Effector memory CD4-positive, alpha-beta T cell (primary cell): ENCODE data around the gene AKT2.

Experiments used
- DNase-seq, 3 donors: peaks; one replicate each; pipeline ENCODE4 v3.0.0-alpha.2; 2020
- H3K27ac ChIP-seq: 2 replicates; pipeline ENCODE4 v1.7.0; 2013; ENCODE audit warnings: mild to moderate bottlenecking, low read length, moderate library complexity; ENCODE audit not compliant: insufficient read depth, poor library complexity, severe bottlenecking
- H3K27me3 ChIP-seq: replicated peaks from 2 replicates; pipeline ENCODE4 v1.7.0; 2013; ENCODE audit warnings: mild to moderate bottlenecking, low read length; ENCODE audit not compliant: insufficient read depth, control insufficient read depth, poor library complexity, severe bottlenecking
- H3K36me3 ChIP-seq: 2 replicates; pipeline ENCODE4 v1.7.0; 2013; ENCODE audit warnings: mild to moderate bottlenecking, low read length, moderate library complexity; ENCODE audit not compliant: control insufficient read depth, insufficient read depth
- H3K4me1 ChIP-seq: 2 replicates; pipeline ENCODE4 v1.7.0; 2013; ENCODE audit warnings: low read length, mild to moderate bottlenecking; ENCODE audit not compliant: control insufficient read depth, insufficient read depth, poor library complexity, severe bottlenecking
- H3K4me3 ChIP-seq: 2 replicates; pipeline ENCODE4 v1.7.0; 2013; ENCODE audit warnings: low read length, low read depth, mild to moderate bottlenecking; ENCODE audit not compliant: insufficient read depth, poor library complexity, severe bottlenecking
- H3K9me3 ChIP-seq: 2 replicates; pipeline ENCODE4 v1.7.0; 2013; ENCODE audit warnings: mild to moderate bottlenecking, low read length, moderate library complexity; ENCODE audit not compliant: control insufficient read depth

AKT2 gene

DNA sequence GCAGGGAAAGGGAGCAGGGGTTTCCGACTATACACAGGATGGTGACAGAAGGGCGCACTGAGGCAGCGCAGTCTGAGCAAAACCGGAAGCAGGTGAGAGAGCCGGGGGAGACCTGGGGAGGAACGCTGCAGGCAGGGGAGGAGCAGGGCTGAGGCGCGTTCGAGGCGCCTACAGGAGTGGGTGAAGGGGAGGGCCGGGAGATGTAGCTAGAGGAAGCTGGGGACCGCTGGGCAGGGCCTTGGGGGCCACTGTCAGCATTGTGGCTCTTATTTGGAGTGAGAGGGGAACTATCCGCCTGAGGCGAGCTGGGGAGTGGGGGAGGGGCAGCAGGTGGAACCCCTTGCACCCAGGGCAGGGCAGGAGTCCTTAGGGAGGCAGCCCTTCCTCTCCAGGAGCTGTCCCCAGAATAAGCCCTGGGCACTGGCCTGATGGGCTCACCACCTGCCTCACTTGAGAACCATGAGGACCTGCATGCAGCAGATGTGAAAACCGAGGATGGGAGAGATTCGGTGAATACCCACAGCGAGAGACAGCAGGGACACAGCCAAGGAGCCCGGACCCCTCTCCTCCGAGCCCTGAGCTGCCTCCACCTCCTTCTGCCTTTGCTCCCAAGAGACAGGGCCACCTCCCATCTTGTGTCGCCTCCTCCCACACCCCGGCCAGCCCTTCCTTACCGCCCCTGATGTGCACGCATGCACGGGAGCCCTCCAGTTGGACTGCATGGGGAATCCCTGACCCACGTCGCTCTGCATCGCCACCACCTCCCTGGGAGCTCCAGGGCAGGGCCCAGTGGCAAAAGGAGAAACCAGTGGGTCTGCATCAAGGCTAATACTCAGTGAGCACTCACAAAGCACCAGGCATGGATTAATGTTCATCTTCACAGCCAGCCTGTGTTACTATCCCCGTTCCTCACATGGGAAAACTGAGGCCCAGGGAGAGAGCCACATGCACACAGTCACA is 10.3 kb downstream of the AKT2 start:
- Histone ChIP-seq H3K27me3 (no peaks in the 10 kb centered on the region), H3K4me1 (peaks cover 11% of the 10 kb centered on the region), H3K27ac (no peak overlapping the region), H3K36me3 (peaks cover 8% of the 10 kb centered on the region), H3K9me3 (no peaks in the 10 kb centered on the region), H3K4me3 (no peak overlapping the region)
- DNase-seq, result no peak

DNA sequence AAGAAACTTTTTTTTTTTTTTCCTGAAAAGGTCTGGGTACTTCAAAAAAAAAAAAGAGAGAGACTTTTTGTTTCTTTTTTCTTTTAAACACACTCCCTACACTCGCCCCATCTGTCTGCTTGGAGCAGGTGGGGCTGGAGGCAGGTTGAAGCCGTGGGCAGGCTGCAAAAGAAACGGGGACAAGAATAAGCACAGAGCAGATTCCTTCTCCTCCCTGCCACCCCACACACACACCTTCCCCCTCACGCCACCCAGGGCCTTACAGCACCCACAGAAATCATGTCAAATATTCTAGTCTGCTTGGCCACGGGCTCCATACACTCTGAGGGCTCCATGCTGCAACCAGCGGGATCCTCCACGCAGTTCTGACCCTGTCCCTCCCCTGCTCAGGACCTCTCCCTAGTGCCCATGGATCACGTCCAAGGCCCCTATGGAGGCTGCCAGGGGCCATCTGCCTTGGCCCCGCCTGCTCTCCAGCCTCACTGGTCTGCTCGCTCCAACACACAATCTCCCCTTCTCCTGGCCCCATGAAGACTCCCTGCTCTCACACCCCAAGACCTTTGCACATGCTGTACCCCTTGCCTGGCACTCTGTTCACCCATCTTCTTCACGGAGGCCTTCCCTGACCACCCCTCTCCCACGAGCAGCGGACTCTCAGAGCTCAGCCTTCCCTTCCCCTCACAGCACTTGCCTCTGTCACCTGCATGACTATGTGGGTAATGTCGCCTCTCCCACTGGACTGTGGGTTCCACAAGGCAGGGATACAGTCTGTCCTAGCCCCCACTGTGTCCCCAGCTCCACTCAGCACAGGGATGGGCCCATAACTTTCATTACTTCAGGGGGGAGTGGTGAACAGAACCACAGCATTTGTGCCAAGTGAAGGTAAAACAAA is 11.4 kb downstream of the AKT2 start:
- Histone ChIP-seq H3K9me3 (no peaks in the 10 kb centered on the region), H3K27me3 (no peaks in the 10 kb centered on the region), H3K4me3 (no peak overlapping the region), H3K36me3 (peaks cover 6% of the 10 kb centered on the region), H3K27ac (no peak overlapping the region), H3K4me1 (peaks cover 9% of the 10 kb centered on the region)
- no peak for DNase-seq

DNA sequence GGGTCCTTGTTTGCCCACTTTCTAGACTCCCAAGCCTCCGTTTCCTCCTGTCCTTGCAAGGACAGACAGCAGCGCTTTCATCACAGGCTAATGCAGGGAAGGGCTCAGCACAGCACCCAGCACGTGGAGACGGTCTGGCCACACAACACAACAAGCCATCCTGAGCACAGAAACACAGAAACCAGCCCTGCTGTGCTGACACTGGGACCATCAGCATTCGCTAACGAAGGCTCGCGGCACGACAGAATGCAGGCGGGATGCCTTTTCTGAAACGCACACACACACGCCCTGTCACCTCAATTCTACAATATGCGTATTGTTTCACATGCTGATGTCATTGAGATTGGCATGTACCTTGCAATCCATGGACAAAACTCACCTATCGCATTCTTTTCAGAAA is 12.9 kb downstream of the AKT2 start:
- Histone ChIP-seq H3K27me3 (no peaks in the 10 kb centered on the region), H3K9me3 (no peaks in the 10 kb centered on the region), H3K4me1 (peaks cover 9% of the 10 kb centered on the region), H3K27ac (no peak overlapping the region), H3K36me3 (peaks cover 6% of the 10 kb centered on the region), H3K4me3 (no peak overlapping the region)
- no peak for DNase-seq

DNA sequence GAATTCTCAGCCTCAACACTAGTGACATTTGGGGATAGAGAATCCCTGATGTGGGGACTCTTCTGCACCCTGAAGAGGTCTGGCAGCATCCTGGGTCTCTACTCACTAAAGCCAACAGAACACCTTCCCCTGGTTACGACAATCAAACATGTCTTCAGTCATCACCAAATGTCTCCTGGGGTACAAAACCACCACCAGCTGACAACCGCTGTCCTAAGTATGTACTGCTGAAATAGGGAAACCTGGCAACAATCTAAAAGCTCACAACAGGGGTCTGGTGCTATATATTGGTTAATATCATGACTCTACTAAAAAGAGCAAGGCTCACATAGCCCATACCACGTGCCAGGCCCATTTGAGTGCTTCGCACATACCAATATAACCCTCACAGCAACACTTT is 13.4 kb downstream of the AKT2 start:
- no peak overlapping the region for H3K4me3 ChIP-seq
- no peak for DNase-seq
- no peaks in the 10 kb centered on the region for H3K27me3 ChIP-seq
- H3K4me1 ChIP-seq, result peaks cover 9% of the 10 kb centered on the region
- no peak overlapping the region for H3K27ac ChIP-seq
- no peaks in the 10 kb centered on the region for H3K9me3 ChIP-seq
- peaks cover 6% of the 10 kb centered on the region for H3K36me3 ChIP-seq

DNA sequence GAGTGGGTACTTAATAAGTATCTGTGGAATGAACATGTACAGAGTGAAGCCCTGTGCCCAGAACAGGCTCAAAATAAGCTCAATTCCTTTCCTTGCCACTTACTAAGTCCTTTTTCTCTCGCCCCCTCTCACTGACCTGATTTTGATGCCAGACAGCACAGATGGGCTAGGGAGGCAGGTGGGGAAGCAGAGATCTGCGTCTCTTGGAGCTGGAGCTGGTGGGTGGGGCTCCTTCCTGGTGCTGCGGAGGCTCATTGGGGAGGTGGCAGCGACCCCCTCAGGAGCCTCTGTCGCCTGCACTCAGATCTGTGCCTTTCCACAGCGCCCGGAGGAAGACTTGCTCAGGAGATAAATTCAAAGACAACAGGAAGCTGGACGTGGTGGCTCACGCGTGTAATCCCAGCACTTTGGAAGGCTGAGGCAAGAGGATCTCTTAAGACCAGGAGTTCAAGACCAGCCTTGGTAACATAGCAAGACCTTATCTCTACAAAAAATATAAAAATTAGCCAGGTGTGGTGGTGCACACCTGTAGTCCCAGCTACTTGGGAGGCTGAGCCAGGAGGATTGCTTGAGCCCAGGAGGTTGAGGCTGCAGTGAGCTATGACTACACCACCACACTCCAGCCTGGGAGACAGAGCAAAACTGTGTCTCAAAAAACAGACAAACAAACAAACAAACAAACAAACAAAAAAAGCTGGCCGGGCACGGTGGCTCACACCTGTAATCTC is 14.6 kb downstream of the AKT2 start:
- DNase-seq, result no peak
- H3K4me1 ChIP-seq, result peaks cover 9% of the 10 kb centered on the region
- H3K9me3 ChIP-seq, result no peaks in the 10 kb centered on the region
- H3K27ac ChIP-seq, result no peak overlapping the region
- no peak overlapping the region for H3K4me3 ChIP-seq
- no peaks in the 10 kb centered on the region for H3K27me3 ChIP-seq
- H3K36me3 ChIP-seq, result peaks cover 6% of the 10 kb centered on the region

DNA sequence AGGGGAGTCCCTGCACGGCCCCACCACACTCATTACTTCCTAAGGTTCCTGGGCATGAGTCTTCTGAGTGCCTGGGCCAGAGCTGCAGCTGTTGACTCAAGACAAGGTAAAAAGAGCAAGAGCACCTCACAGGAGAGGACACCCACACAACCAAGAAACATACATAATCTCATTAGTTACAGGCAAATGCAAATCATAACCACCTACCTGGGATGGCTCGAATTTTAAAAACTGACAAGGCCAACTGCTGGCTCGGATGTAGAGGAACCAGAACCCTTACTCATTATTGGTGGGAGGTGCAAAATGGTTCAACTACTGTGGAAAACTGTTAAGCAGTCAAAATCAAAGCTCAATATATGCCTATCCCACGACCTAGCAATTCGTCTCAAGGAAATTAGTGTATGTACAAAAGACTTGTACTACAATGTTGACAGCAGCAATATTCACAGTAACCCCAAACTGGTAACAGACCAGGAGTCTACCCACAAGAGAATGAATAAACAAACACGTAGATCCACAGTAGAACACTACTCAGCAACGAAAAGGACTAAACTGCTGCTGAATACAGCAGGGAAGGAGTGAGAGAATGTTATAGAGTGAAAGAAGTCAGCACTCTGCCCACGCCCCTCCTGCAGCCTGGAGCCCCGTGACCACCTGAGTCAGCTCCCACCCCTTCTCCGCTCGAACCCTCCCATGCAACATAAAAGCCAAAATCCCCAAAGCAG is 15.8 kb downstream of the AKT2 start:
- Histone ChIP-seq H3K36me3 (peaks cover 15% of the 10 kb centered on the region), H3K27ac (no peak overlapping the region), H3K9me3 (no peaks in the 10 kb centered on the region), H3K27me3 (no peaks in the 10 kb centered on the region), H3K4me3 (no peak overlapping the region), H3K4me1 (no peaks in the 10 kb centered on the region)
- DNase-seq, result no peak

DNA sequence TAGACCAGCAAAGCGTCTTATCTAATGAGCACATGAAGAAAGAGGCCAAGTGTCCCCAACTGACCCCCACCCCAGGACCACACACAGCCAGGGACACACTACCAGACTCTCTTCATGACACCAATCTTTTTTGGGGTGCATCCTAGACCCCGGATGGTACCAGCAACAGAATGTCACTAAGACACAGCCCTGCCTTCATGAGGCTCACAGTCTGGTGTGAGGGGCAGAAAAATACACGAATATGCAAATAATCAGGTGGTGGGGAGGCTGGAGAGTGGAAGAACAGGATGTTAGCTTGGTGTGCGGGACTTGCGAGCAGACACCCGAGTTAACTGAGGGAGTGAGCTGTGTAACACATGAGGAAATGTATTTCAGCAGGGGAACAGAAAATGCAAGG is 17.5 kb downstream of the AKT2 start:
- no peak for DNase-seq
- no peaks in the 10 kb centered on the region for H3K4me1 ChIP-seq
- no peaks in the 10 kb centered on the region for H3K27me3 ChIP-seq
- no peak overlapping the region for H3K4me3 ChIP-seq
- no peak overlapping the region for H3K27ac ChIP-seq
- H3K36me3 ChIP-seq, result peaks cover 30% of the 10 kb centered on the region
- H3K9me3 ChIP-seq, result no peaks in the 10 kb centered on the region

DNA sequence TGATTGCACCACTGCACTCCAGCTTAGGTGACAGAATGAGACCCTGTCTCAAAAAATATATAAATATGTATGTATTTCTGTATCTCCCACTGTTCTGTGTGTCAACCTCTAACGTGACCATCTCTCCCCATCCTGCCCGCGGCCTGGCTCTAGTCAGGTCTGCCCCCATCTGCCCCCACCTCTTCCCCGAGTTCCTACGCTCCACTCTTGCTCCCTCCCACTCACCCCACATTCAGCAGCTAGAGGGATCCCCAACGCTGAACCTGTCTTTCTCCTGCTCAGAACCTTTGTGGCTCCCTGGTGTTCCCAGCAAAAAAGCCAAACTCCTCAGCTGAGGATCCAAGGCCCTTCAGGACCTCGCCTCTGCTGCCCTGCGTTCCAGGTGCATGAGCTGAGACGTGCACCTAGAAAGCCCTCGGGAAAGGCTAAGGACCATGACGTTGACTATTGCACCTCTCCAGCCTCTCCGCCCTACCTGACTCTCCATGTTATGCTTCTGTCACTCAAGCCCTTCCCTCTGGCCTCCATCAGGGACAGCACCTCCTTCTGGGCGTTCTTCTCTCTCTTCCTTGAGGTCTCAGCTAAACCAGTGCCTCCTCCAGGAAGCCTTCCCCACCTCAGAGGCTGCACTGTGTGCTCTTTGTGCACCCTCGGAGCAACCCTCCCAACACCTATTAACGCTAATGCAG is 18.1 kb downstream of the AKT2 start:
- no peak for DNase-seq
- H3K27ac ChIP-seq, result no peak overlapping the region
- H3K27me3 ChIP-seq, result no peaks in the 10 kb centered on the region
- H3K36me3 ChIP-seq, result peaks cover 30% of the 10 kb centered on the region
- no peaks in the 10 kb centered on the region for H3K4me1 ChIP-seq
- H3K9me3 ChIP-seq, result no peaks in the 10 kb centered on the region
- H3K4me3 ChIP-seq, result no peak overlapping the region

DNA sequence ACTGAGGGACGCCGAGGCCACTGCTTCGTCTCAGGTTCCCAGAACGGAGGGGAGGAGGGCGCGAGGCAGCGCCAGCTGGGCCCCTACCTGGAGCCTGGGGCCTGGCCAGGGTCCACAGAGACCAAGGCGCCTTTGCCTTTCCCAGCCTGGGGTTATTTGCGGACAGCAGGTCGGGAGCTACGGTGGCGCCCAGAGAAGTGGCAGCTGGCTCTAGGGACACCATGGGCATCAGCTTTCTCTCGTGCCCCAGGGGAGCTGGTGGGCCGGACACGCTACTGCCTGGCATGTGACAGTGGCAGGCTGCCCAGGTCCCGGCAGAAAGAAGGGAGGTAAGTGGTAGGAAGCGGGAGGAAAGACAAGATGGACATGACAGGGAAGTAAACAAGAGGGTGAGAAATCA is 19.0 kb downstream of the AKT2 start:
- Histone ChIP-seq H3K27ac (no peak overlapping the region), H3K4me1 (no peaks in the 10 kb centered on the region), H3K36me3 (peaks cover 30% of the 10 kb centered on the region), H3K27me3 (no peaks in the 10 kb centered on the region), H3K4me3 (no peak overlapping the region), H3K9me3 (no peaks in the 10 kb centered on the region)
- no peak for DNase-seq
